ENCODE measurements around the gene MED9.

Gene MED9

GRCh38 chr17:17440938-17441675 is 35.7 kb upstream of the MED9 start:
- no peaks in the 10 kb centered on the region for H3K79me2 ChIP-seq (ENCODE audit: insufficient read depth, low read length)
- H3K4me2 ChIP-seq (ENCODE audit: low read depth, low read length, poor library complexity, severe bottlenecking) = no peak overlapping the region
- H2AFZ ChIP-seq (ENCODE audit: low read depth, low read length, severe bottlenecking) = no peak overlapping the region
- no peaks in the 10 kb centered on the region for H3K9me2 ChIP-seq (replicated peaks; ENCODE audit: insufficient read depth, low read length)
- H3K27me3 ChIP-seq (ENCODE audit: low read length) = no peaks in the 10 kb centered on the region
- no peak overlapping the region for H3K27ac ChIP-seq (ENCODE audit: low read depth, low read length)
- no peaks in the 10 kb centered on the region for H3K9me3 ChIP-seq (ENCODE audit: insufficient read depth, low read length)
- no peak overlapping the region for H3K4me3 ChIP-seq (ENCODE audit: insufficient read depth, low read length, poor library complexity, severe bottlenecking)
- no peaks in the 10 kb centered on the region for H4K20me1 ChIP-seq (ENCODE audit: low read depth, low read length)
- H3F3A ChIP-seq (ENCODE audit: insufficient read depth) = no peaks in the 10 kb centered on the region
- H3K9ac ChIP-seq (ENCODE audit: low read length) = no peak overlapping the region
- no peaks in the 10 kb centered on the region for H3K36me3 ChIP-seq (ENCODE audit: low read length)
- TF ChIP-seq EZH2phosphoT487 (conservative IDR thresholded peaks at IDR 0.05; ENCODE audit: low read length) = no peak
- no peak for TF ChIP-seq CTCF (IDR thresholded peaks at IDR 0.05; ENCODE audit: insufficient read depth, low read length, poor library complexity, severe bottlenecking)

- H3K9ac ChIP-seq (ENCODE audit: low read length) = no peak overlapping the region
- no peak for TF ChIP-seq EZH2phosphoT487 (conservative IDR thresholded peaks at IDR 0.05; ENCODE audit: low read length)
- TF ChIP-seq CTCF (IDR thresholded peaks at IDR 0.05; ENCODE audit: insufficient read depth, low read length, poor library complexity, severe bottlenecking) = no peak
- no peaks in the 10 kb centered on the region for H4K20me1 ChIP-seq (ENCODE audit: low read depth, low read length)
- H3K36me3 ChIP-seq (ENCODE audit: low read length) = no peaks in the 10 kb centered on the region
- no peaks in the 10 kb centered on the region for H3K27me3 ChIP-seq (ENCODE audit: low read length)
- no peak overlapping the region for H3K4me2 ChIP-seq (ENCODE audit: low read depth, low read length, poor library complexity, severe bottlenecking)
- no peak overlapping the region for H3K27ac ChIP-seq (ENCODE audit: low read depth, low read length)
- no peaks in the 10 kb centered on the region for H3F3A ChIP-seq (ENCODE audit: insufficient read depth)
- no peak overlapping the region for H2AFZ ChIP-seq (ENCODE audit: low read depth, low read length, severe bottlenecking)
- no peaks in the 10 kb centered on the region for H3K9me3 ChIP-seq (ENCODE audit: insufficient read depth, low read length)
- H3K4me3 ChIP-seq (ENCODE audit: insufficient read depth, low read length, poor library complexity, severe bottlenecking) = no peak overlapping the region
- H3K79me2 ChIP-seq (ENCODE audit: insufficient read depth, low read length) = no peaks in the 10 kb centered on the region
- no peaks in the 10 kb centered on the region for H3K9me2 ChIP-seq (replicated peaks; ENCODE audit: insufficient read depth, low read length)
Observed at GRCh38 chr17:17443173-17443572, 33.6 kb upstream of the MED9 start.

- H3K4me3 ChIP-seq (ENCODE audit: insufficient read depth, low read length, poor library complexity, severe bottlenecking) = no peak overlapping the region
- no peaks in the 10 kb centered on the region for H3K27me3 ChIP-seq (ENCODE audit: low read length)
- no peak overlapping the region for H3K4me2 ChIP-seq (ENCODE audit: low read depth, low read length, poor library complexity, severe bottlenecking)
Observed at GRCh38 chr17:17445296-17445924, 31.4 kb upstream of the MED9 start.

More at GRCh38 chr17:17445296-17445924, 31.4 kb upstream of the MED9 start:
- H4K20me1 ChIP-seq (ENCODE audit: low read depth, low read length) = no peaks in the 10 kb centered on the region
- H3K9me3 ChIP-seq (ENCODE audit: insufficient read depth, low read length) = no peaks in the 10 kb centered on the region
- TF ChIP-seq CTCF (IDR thresholded peaks at IDR 0.05; ENCODE audit: insufficient read depth, low read length, poor library complexity, severe bottlenecking) = no peak
- no peak for TF ChIP-seq EZH2phosphoT487 (conservative IDR thresholded peaks at IDR 0.05; ENCODE audit: low read length)
- H3K79me2 ChIP-seq (ENCODE audit: insufficient read depth, low read length) = no peaks in the 10 kb centered on the region
- no peak overlapping the region for H2AFZ ChIP-seq (ENCODE audit: low read depth, low read length, severe bottlenecking)
- no peaks in the 10 kb centered on the region for H3F3A ChIP-seq (ENCODE audit: insufficient read depth)
- no peaks in the 10 kb centered on the region for H3K36me3 ChIP-seq (ENCODE audit: low read length)
- no peaks in the 10 kb centered on the region for H3K9me2 ChIP-seq (replicated peaks; ENCODE audit: insufficient read depth, low read length)
- H3K9ac ChIP-seq (ENCODE audit: low read length) = no peak overlapping the region
- no peak overlapping the region for H3K27ac ChIP-seq (ENCODE audit: low read depth, low read length)

Data from SU-DHL-6 (cell line).